Activated CD8-positive, alpha-beta T cell treated with anti-CD3 and anti-CD28 coated beads, Interleukin-2, amount 10 ng/mL, durations not matched to agents 7 days and 5 days (primary cell): Measurements from ENCODE around the gene ATP13A3. TPM values are rescaled to one million over a fixed set of nuclear protein-coding genes. Genes with fewer than 3 reads are reported as not detected.

Experiments
- ATAC-seq: fragments of 150-1000 bp; cut with Tn5 transposase; one replicate; pipeline ENCODE4 v1.10.0; 2021; ENCODE audit warnings: moderate library complexity
- CTCF ChIA-PET: fragments of 350-600 bp; sonication (Branson Sonifier 250); formaldehyde crosslinking; loops from one replicate; lab custom pipeline; 2021; ENCODE audit warnings: antibody characterized with exemption; lab: Charles Lee
- POLR2A ChIA-PET: fragments of 350-600 bp; sonication (Branson Sonifier 250); formaldehyde crosslinking; loops from one replicate; lab custom pipeline; 2021; ENCODE audit warnings: antibody characterized with exemption; lab: Charles Lee
- DNase-seq: peaks from one replicate; pipeline ENCODE4 v3.0.0-alpha.2; 2020
- H3K27ac Mint-ChIP-seq: one replicate; pipeline ENCODE4 v1.8.0; 2021; ENCODE audit warnings: mild to moderate bottlenecking, mixed read lengths
- H3K27me3 Mint-ChIP-seq: one replicate; pipeline ENCODE4 v1.8.0; 2021; ENCODE audit warnings: low read depth, mixed read lengths
- H3K36me3 Mint-ChIP-seq: one replicate; pipeline ENCODE4 v1.8.0; 2021; ENCODE audit warnings: low read depth, mixed read lengths
- H3K4me1 Mint-ChIP-seq: one replicate; pipeline ENCODE4 v1.8.0; 2021; ENCODE audit warnings: low read depth, mixed read lengths
- H3K4me3 Mint-ChIP-seq: one replicate; pipeline ENCODE4 v1.8.0; 2021; ENCODE audit warnings: mild to moderate bottlenecking, mixed read lengths
- H3K9me3 Mint-ChIP-seq: one replicate; pipeline ENCODE4 v1.8.0; 2022; ENCODE audit warnings: mixed read lengths; ENCODE audit not compliant: insufficient read depth
- total RNA-seq, 2 experiments: library from RNA; stranded (reverse); gene quantifications; one replicate each; pipeline ENCODE4 v1.2.3, GENCODE V29; 2021

The ATP13A3 gene
- total RNA-seq, 2 experiments from 2014 or later, result 63.9 to 66.8 TPM

DNA sequence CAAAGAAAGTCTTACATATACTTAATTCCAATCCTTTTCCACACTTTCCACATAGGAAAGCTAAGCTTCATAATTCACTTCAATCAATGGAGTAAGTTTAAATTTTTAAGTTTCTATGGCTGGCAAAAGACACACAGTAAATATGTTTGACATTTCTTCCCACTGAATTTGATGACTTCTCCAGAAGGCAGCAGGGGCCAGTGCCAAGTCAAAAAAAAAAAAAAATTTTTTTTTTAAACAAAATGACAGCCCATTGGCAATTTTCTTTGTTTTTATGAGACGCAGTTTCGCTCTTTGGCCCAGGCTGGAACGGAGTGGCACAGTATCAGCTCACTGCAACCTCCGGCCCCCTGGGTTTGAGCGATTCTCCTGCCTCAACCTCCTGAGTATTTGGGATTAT lies 28.7 kb downstream of the ATP13A3 start:
- H3K27me3 Mint-ChIP-seq, result no peaks in the 10 kb centered on the region
- ATAC-seq, result no peak
- no peaks in the 10 kb centered on the region for H3K9me3 Mint-ChIP-seq
- H3K4me3 Mint-ChIP-seq, result no peak overlapping the region
- ChIA-PET CTCF (interaction anchor here (0.8 to 2.5 kb wide), 7 partner anchors 10 to 138 kb away, joined by 3 to 13 read pairs (median 4); no protein-coding TSS in a partner anchor), POLR2A (no interaction called here)
- no peak for DNase-seq
- H3K36me3 Mint-ChIP-seq, result peaks cover 23% of the 10 kb centered on the region
- no peaks in the 10 kb centered on the region for H3K4me1 Mint-ChIP-seq
- H3K27ac Mint-ChIP-seq, result no peak overlapping the region

DNA sequence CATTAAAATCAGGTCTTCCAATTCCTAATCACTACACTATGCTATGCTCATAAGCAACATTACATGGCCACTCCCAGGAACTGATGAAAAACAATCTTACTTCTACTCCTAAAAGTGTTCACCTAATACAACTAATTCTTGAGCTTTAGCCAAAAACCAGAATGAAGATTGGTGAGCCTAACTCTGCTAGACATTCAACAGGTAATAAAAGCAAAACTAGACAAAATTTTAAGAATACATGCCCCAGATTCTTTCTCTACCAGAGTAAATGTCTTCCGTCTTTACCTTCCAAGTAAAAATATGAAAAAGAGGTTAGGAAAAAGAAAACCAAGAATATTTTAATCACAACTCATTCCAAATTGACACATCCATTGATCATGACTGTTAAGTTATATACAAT lies 31.3 kb downstream of the ATP13A3 start:
- CTCF ChIA-PET, result interaction anchor here (0.9 kb wide), 1 partner anchor 118 kb away, joined by 3 read pairs; no protein-coding TSS in a partner anchor

DNA sequence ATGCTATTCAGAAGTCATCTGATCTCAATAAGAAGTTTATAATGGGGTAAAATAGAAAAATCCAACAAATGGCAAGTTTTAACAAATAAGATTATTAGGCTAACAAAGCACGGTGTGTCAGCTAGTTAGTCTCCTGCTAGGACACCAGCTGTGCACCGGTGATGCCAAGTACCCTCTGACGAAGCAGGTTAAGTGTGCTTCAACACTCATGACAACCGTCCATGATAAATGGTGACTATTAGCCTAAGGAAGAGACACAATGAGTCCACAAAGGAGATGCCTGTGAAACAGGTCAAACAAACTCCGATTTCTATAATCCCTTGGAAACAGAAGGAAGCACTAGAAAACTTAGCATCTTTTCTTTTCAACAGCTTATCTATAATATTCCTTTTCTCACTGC lies 36.5 kb downstream of the ATP13A3 start:
- Mint-ChIP-seq H3K9me3 (no peaks in the 10 kb centered on the region), H3K36me3 (peaks cover 44% of the 10 kb centered on the region)
- CTCF ChIA-PET, result interaction anchor here (1.0 to 1.4 kb wide), 2 partner anchors 22 to 46 kb away, joined by 3 to 5 read pairs; no protein-coding TSS in a partner anchor

More for the DNA sequence above, 31.3 kb downstream of the ATP13A3 start:
- Mint-ChIP-seq H3K4me3 (no peak overlapping the region), H3K27ac (no peak overlapping the region), H3K27me3 (no peaks in the 10 kb centered on the region), H3K4me1 (no peaks in the 10 kb centered on the region), H3K9me3 (no peaks in the 10 kb centered on the region), H3K36me3 (peaks cover 31% of the 10 kb centered on the region)
- DNase-seq (no peak), ATAC-seq (no peak)
- POLR2A ChIA-PET, result no interaction called here

DNA sequence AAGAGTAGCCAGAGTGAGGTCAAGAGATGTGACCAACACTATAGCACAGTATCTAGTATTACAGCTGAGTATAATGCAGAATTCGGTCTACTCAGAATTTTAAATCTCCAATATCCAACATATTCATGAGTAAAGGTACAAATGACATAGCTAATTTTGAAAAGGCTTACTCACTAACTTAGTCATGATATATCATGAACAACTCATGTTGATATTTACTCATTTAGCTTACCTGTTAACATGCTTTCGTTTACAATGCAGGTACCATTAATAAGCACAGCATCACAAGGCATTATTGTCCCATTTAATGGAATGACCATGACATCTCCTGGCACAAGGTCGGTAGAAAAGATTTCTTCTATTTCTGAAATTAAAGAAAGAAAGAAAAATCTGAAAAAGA lies 36.9 kb downstream of the ATP13A3 start:
- DNase-seq (no peak), ATAC-seq (no peak)
- Mint-ChIP-seq H3K27me3 (no peaks in the 10 kb centered on the region), H3K36me3 (peaks cover 46% of the 10 kb centered on the region), H3K4me3 (no peak overlapping the region), H3K9me3 (no peaks in the 10 kb centered on the region), H3K27ac (no peak overlapping the region), H3K4me1 (no peaks in the 10 kb centered on the region)
- ChIA-PET POLR2A (no interaction called here), CTCF (interaction anchor here (1.0 kb wide), 1 partner anchor 46 kb away, joined by 3 read pairs; no protein-coding TSS in a partner anchor)

More for the DNA sequence above, 36.5 kb downstream of the ATP13A3 start:
- no peak for DNase-seq
- Mint-ChIP-seq H3K27ac (no peak overlapping the region), H3K4me1 (no peaks in the 10 kb centered on the region), H3K4me3 (no peak overlapping the region), H3K27me3 (no peaks in the 10 kb centered on the region)
- POLR2A ChIA-PET, result no interaction called here
- ATAC-seq, result no peak

DNA sequence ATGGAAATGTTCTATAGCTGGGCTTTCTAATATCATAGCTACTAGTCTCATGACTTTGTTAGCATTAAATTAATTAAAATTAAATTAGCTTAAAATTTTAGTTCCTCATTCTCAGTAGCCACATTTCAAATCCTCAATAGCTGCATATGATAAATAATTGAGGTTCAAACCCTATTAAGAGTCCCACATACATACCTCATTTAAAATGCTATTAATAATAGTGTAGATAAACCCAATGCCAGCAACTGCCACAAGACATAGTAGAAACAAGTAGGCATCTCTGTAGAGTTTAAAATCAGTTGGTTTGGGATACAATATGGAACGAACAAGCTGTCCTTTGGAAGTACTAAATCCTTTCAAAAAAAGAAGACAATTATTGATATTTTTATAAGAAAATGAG lies 39.1 kb downstream of the ATP13A3 start:
- H3K27ac Mint-ChIP-seq, result no peak overlapping the region
- no peaks in the 10 kb centered on the region for H3K9me3 Mint-ChIP-seq
- no peak for ATAC-seq
- H3K36me3 Mint-ChIP-seq, result peaks cover 46% of the 10 kb centered on the region
- no peak for DNase-seq
- no peak overlapping the region for H3K4me3 Mint-ChIP-seq
- H3K4me1 Mint-ChIP-seq, result no peaks in the 10 kb centered on the region
- no peaks in the 10 kb centered on the region for H3K27me3 Mint-ChIP-seq
- ChIA-PET POLR2A (no interaction called here), CTCF (interaction anchor here (1.2 kb wide), 2 partner anchors 10 to 24 kb away, joined by 4 to 5 read pairs; no protein-coding TSS in a partner anchor)

DNA sequence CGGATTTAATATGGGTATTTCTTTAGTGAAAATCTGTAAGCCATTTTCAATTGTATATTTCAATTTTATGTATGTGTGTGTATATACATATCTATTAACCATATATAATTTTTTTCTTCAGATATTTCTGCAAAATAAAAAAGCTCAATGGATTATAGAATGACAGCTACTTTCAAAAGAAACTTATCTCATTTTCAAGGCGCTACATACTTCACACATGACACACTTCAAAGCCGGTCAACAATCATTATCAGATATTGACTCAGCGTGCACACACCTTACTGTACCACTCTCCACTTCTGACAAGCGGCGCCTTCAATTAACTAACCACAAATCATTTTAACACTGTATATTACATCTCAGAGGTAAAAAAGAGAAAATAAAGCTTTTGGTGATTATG lies 39.6 kb downstream of the ATP13A3 start:
- ChIA-PET POLR2A (no interaction called here), CTCF (interaction anchor here (1.2 kb wide), 2 partner anchors 10 to 25 kb away, joined by 4 to 5 read pairs; no protein-coding TSS in a partner anchor)
- Mint-ChIP-seq H3K4me3 (no peak overlapping the region), H3K9me3 (no peaks in the 10 kb centered on the region), H3K4me1 (no peaks in the 10 kb centered on the region), H3K27me3 (no peaks in the 10 kb centered on the region), H3K27ac (peak overlapping the region; percentile 16), H3K36me3 (peaks cover 46% of the 10 kb centered on the region)
- DNase-seq, result no peak
- no peak for ATAC-seq

DNA sequence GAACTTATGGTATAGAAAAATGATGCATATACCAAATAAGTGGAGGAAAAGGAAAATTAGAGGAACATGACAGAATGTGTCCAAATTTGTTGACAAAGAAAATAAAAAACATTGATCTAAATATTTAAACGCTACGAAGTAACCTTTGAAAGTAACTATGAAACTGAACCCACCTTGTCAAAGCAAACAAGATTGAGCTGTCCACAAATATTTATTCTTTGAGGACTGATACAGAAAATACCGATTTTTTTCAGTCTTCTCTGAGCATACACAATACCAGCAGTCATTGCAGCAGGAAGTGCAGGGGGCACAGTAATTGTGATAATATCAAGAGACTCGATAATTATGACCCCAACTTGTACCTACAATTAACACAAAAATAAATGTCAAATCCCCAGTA lies 40.0 kb downstream of the ATP13A3 start:
- Mint-ChIP-seq H3K27me3 (no peaks in the 10 kb centered on the region), H3K9me3 (no peaks in the 10 kb centered on the region), H3K4me3 (no peak overlapping the region), H3K4me1 (no peaks in the 10 kb centered on the region), H3K36me3 (peaks cover 47% of the 10 kb centered on the region), H3K27ac (no peak overlapping the region)
- ChIA-PET POLR2A (no interaction called here), CTCF (interaction anchor here (1.0 kb wide), 1 partner anchor 112 kb away, joined by 3 read pairs; no protein-coding TSS in a partner anchor)
- ATAC-seq (no peak), DNase-seq (no peak)

DNA sequence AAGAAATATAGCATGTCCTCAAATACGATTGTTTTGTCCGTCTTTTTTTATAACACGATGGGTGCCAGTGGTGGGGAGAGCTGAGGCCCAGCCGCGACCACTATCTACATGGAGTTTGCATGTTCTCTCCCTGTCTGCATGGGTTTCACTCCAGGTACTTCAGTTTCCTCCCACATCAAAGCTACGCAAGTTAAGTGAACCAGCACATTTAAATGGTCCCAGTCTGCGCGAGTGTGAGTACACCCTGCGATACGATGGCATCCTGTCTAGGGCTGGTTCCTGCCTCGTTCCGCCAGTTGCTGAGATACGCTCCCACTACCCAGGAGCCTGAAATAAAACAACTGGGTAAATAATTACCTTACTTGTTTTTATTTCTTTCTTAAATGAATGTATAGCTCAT lies 40.6 kb downstream of the ATP13A3 start:
- ChIA-PET POLR2A (no interaction called here), CTCF (interaction anchor here (1.0 to 1.3 kb wide), 3 partner anchors 26 to 148 kb away, joined by 3 to 4 read pairs (median 4); no protein-coding TSS in a partner anchor)
- no peak for DNase-seq
- H3K9me3 Mint-ChIP-seq, result no peaks in the 10 kb centered on the region
- no peak for ATAC-seq
- no peaks in the 10 kb centered on the region for H3K27me3 Mint-ChIP-seq
- H3K27ac Mint-ChIP-seq, result no peak overlapping the region
- no peaks in the 10 kb centered on the region for H3K4me1 Mint-ChIP-seq
- no peak overlapping the region for H3K4me3 Mint-ChIP-seq
- peaks cover 46% of the 10 kb centered on the region for H3K36me3 Mint-ChIP-seq

DNA sequence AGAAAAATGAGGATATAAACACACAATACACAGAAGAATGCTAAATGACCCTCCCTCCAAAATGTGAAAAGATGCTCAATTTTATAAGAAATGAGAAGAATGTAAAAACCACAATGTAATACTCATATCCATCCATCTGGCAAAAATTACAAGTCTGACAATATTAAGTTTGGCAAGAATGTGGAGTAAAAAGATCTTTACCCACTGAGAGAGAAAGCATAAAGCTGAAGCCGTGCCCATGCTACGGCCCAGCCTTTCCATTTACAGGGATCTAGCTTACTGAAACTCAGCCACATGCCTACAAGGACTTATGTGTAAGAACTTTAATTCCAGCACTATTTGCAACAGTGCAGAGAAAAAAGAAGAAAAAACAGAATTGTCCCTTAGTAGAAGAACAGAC lies 42.9 kb downstream of the ATP13A3 start:
- CTCF ChIA-PET, result interaction anchor here (1.0 to 1.3 kb wide), 3 partner anchors 40 to 130 kb away, joined by 3 read pairs; no protein-coding TSS in a partner anchor
- peaks cover 54% of the 10 kb centered on the region for H3K36me3 Mint-ChIP-seq

DNA sequence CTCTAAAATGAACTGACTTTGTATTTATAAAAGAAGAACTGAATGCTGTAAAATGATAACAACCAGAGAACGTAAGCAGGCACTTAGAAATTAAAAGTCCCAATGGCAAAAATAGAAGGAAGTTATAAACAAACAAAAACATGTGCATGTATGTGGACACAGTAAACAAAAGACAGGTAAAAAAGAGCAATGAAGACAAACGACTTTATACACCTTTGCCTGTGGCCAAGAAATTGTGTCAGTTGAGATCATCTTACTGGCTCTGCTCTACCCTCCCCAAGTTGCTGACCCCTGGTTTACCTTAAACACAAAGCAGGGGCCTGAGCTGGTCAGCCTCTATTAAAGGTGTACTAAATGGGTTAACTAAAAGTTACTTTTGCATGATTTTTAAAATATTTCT lies 46.0 kb downstream of the ATP13A3 start:
- POLR2A ChIA-PET, result no interaction called here

More for the DNA sequence above, 42.9 kb downstream of the ATP13A3 start:
- peaks cover 5% of the 10 kb centered on the region for H3K4me1 Mint-ChIP-seq
- no peak for DNase-seq
- POLR2A ChIA-PET, result no interaction called here
- H3K27ac Mint-ChIP-seq, result no peak overlapping the region
- H3K27me3 Mint-ChIP-seq, result no peaks in the 10 kb centered on the region
- H3K4me3 Mint-ChIP-seq, result no peak overlapping the region
- no peaks in the 10 kb centered on the region for H3K9me3 Mint-ChIP-seq
- no peak for ATAC-seq

DNA sequence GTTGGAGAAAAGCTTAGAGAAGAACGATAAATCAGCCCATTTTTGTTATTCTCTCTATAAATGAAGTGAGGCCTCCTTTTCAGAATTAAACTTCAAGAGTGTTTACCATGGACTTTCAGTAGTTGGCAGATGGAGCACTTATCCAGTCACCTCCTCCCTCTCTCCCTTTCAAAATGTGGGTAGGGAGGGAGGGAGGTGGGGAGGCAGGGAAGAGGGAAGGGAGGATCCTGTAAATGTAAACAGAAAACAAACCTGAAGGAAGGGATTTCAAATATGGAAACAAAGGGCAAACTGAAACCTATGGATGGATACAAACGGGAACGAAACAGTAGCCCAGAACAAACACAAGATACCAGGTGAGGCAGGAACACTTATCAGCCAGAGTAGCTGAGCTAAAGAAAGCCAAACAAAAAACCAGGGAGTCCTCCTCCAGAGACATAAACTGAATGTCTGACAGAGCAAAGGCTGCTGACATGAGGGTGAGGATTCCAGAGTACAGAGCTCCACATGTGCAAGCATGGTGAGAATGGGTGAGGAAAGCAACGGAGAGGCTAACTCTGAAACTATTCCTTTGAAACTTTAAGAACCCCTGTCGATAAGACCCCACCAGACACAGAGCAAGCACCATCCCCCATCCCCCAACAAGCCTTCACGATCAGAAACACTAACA lies 46.8 kb downstream of the ATP13A3 start:
- ATAC-seq, result no peak
- no peaks in the 10 kb centered on the region for H3K27me3 Mint-ChIP-seq
- H3K9me3 Mint-ChIP-seq, result no peaks in the 10 kb centered on the region
- ChIA-PET CTCF (interaction anchor here (1.1 to 1.4 kb wide), 2 partner anchors 96 to 154 kb away, joined by 4 read pairs; no protein-coding TSS in a partner anchor), POLR2A (no interaction called here)
- no peak overlapping the region for H3K27ac Mint-ChIP-seq
- no peak overlapping the region for H3K4me3 Mint-ChIP-seq
- DNase-seq, result no peak
- peaks cover 10% of the 10 kb centered on the region for H3K4me1 Mint-ChIP-seq
- peaks cover 59% of the 10 kb centered on the region for H3K36me3 Mint-ChIP-seq

More for the DNA sequence above, 46.0 kb downstream of the ATP13A3 start:
- Mint-ChIP-seq H3K4me1 (peaks cover 10% of the 10 kb centered on the region), H3K27ac (no peak overlapping the region), H3K4me3 (no peak overlapping the region), H3K36me3 (peaks cover 58% of the 10 kb centered on the region), H3K27me3 (no peaks in the 10 kb centered on the region), H3K9me3 (no peaks in the 10 kb centered on the region)
- CTCF ChIA-PET, result interaction anchor here (0.9 to 1.1 kb wide), 2 partner anchors 154 kb away, joined by 3 to 4 read pairs; no protein-coding TSS in a partner anchor
- ATAC-seq (no peak), DNase-seq (no peak)

DNA sequence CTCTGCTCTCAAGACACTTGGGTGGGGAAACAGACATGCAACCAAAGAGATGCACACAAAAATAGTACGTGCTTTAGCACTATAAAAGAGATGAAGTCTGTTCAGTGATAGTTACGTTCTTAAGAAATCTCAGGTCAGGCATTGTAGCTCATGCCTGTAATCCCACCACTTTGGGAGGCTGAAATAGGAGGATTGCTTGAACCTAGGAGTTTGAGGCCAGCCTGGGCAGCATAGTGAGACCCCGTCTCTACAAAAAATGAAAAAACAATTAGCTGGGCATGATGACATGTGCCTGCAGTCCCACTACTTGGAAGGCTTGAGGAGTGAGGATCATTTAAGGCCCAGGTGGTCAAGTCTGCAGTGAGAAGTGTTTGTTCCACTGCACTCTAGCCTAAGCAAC lies 52.3 kb downstream of the ATP13A3 start:
- peaks cover 10% of the 10 kb centered on the region for H3K4me1 Mint-ChIP-seq
- no peaks in the 10 kb centered on the region for H3K27me3 Mint-ChIP-seq
- no peaks in the 10 kb centered on the region for H3K9me3 Mint-ChIP-seq
- H3K36me3 Mint-ChIP-seq, result peaks cover 49% of the 10 kb centered on the region
- ChIA-PET CTCF (no interaction called here), POLR2A (no interaction called here)
- ATAC-seq (no peak), DNase-seq (no peak)
- H3K4me3 Mint-ChIP-seq, result no peak overlapping the region
- no peak overlapping the region for H3K27ac Mint-ChIP-seq
